HG02678 (cell line): Measurements from ENCODE around the gene APBB2.

ENCODE experiments used
- ATAC-seq: cut with Tn5 transposase; IDR thresholded peaks from one replicate; pipeline ENCODE4 v1.9.1; 2021; ENCODE audit warnings: mild to moderate bottlenecking, moderate library complexity; ENCODE audit not compliant: unreplicated experiment

APBB2 gene

GRCh38 chr4:41196633-41197332 is 17.6 kb downstream of the APBB2 start:
- ATAC-seq, result no peak

GRCh38 chr4:41192136-41192535 is 22.2 kb downstream of the APBB2 start:
- no peak for ATAC-seq

GRCh38 chr4:41189666-41190065 is 24.7 kb downstream of the APBB2 start:
- ATAC-seq, result no peak

- ATAC-seq, result no peak
Observed at GRCh38 chr4:41189076-41189475, 25.3 kb downstream of the APBB2 start.

GRCh38 chr4:41185614-41186592 is 28.4 kb downstream of the APBB2 start:
- ATAC-seq, result no peak

GRCh38 chr4:41184009-41184408 is 30.3 kb downstream of the APBB2 start:
- ATAC-seq, result no peak

- no peak for ATAC-seq
Observed at GRCh38 chr4:41183021-41183553, 31.3 kb downstream of the APBB2 start.

GRCh38 chr4:41181037-41181436 is 33.3 kb downstream of the APBB2 start:
- no peak for ATAC-seq

- ATAC-seq, result no peak
Observed at GRCh38 chr4:41179498-41180195, 34.7 kb downstream of the APBB2 start.

GRCh38 chr4:41178372-41179370 is 35.7 kb downstream of the APBB2 start:
- ATAC-seq, result no peak

GRCh38 chr4:41177016-41177415 is 37.3 kb downstream of the APBB2 start:
- ATAC-seq, result no peak

GRCh38 chr4:41176340-41176739 is 38.0 kb downstream of the APBB2 start:
- ATAC-seq, result no peak

- ATAC-seq, result no peak
Observed at GRCh38 chr4:41175794-41176193, 38.5 kb downstream of the APBB2 start.

- ATAC-seq, result no peak
Observed at GRCh38 chr4:41174444-41174843, 39.9 kb downstream of the APBB2 start.

- no peak for ATAC-seq
Observed at GRCh38 chr4:41172786-41173185, 41.6 kb downstream of the APBB2 start.

- no peak for ATAC-seq
Observed at GRCh38 chr4:41169256-41169800, 45.0 kb downstream of the APBB2 start.

GRCh38 chr4:41167191-41167590 is 47.2 kb downstream of the APBB2 start:
- no peak for ATAC-seq

GRCh38 chr4:41164405-41164804 is 49.9 kb downstream of the APBB2 start:
- ATAC-seq, result no peak

GRCh38 chr4:41161355-41161754 is 53.0 kb downstream of the APBB2 start:
- no peak for ATAC-seq

- no peak for ATAC-seq
Observed at GRCh38 chr4:41160856-41161255, 53.5 kb downstream of the APBB2 start.
